NB4 (cell line): ENCODE results near the gene PTPN1.

Experiments
- CTCF ChIP-seq: IDR thresholded peaks from one replicate; pipeline ENCODE4 v1.5.1; 2012; ENCODE audit warnings: low read depth, low read length
- POLR2A ChIP-seq: IDR thresholded peaks from 2 replicates; pipeline ENCODE4 v1.6.1; 2011; ENCODE audit warnings: mild to moderate bottlenecking; ENCODE audit not compliant: insufficient read length; ENCODE audit errors: extremely low read depth
- TF ChIP-seq, protein P1 (sequence below): IDR thresholded peaks from 2 replicates; pipeline ENCODE4 v1.6.1; 2011; ENCODE audit warnings: low read depth, low read length

DNA sequence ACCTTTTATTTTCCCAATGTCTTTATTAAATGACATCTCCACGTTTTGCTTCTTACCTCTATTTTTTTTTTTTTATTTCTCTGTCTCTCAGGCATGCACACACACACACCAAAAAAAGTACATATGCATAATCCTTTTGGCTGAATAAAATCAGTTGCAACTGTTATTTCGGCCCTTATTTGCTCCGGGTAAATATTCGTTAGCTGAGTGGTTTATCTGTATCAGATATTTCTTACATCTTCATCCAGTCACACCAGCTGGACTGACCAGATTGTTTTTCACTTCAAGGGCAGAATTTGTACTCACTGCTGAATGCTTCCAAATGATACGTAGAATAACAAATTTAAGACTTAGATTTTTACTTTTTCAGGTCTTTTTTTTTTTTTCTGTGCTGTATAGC is 45.5 kb downstream of the PTPN1 start:
- TF ChIP-seq CTCF: no peak
- TF ChIP-seq POLR2A: no peak
- TF ChIP-seq, protein P1, sequence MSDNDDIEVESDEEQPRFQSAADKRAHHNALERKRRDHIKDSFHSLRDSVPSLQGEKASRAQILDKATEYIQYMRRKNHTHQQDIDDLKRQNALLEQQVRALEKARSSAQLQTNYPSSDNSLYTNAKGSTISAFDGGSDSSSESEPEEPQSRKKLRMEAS: no peak
